Stimulated activated CD8-positive, alpha-beta memory T cell treated with anti-CD3 and anti-CD28 coated beads, Interleukin-2, amount 100 ng/mL, for 1 hour (primary cell): Measurements from ENCODE around the gene PTPN4.

Source experiments
- DNase-seq, 2 donors: peaks; one replicate each; pipeline ENCODE4 v3.0.0-alpha.2; 2020; ENCODE audit warnings: low read depth in 2 of 2

The PTPN4 gene

GRCh38 chr2:119808516-119809147 is 48.9 kb downstream of the PTPN4 start:
- no peak for DNase-seq

GRCh38 chr2:119809339-119810048 is 49.8 kb downstream of the PTPN4 start:
- DNase-seq = no peak

GRCh38 chr2:119810049-119810630 is 50.4 kb downstream of the PTPN4 start:
- DNase-seq = no peak

GRCh38 chr2:119814216-119814615 is 54.5 kb downstream of the PTPN4 start:
- DNase-seq = no peak

- DNase-seq = no peak
Measured at GRCh38 chr2:119818792-119819191, 59.1 kb downstream of the PTPN4 start.

GRCh38 chr2:119819846-119820245 is 60.1 kb downstream of the PTPN4 start:
- DNase-seq = no peak

GRCh38 chr2:119820275-119820674 is 60.6 kb downstream of the PTPN4 start:
- DNase-seq = no peak

- DNase-seq = no peak
Measured at GRCh38 chr2:119821266-119821665, 61.5 kb downstream of the PTPN4 start.

- no peak for DNase-seq
Measured at GRCh38 chr2:119823734-119824334, 64.1 kb downstream of the PTPN4 start.

GRCh38 chr2:119826370-119826961 is 66.7 kb downstream of the PTPN4 start:
- DNase-seq = peak; percentile 5 to 8

GRCh38 chr2:119827866-119828507 is 68.3 kb downstream of the PTPN4 start:
- DNase-seq = no peak

- no peak for DNase-seq
Measured at GRCh38 chr2:119836455-119837142, 76.9 kb downstream of the PTPN4 start.

GRCh38 chr2:119837350-119837749 is 77.6 kb downstream of the PTPN4 start:
- DNase-seq = no peak

GRCh38 chr2:119837759-119838158 is 78.0 kb downstream of the PTPN4 start:
- no peak for DNase-seq

GRCh38 chr2:119838179-119838578 is 78.5 kb downstream of the PTPN4 start:
- DNase-seq = no peak

GRCh38 chr2:119841550-119841949 is 81.8 kb downstream of the PTPN4 start:
- DNase-seq = no peak

- no peak for DNase-seq
Measured at GRCh38 chr2:119846021-119846420, 86.3 kb downstream of the PTPN4 start.

- DNase-seq = no peak
Measured at GRCh38 chr2:119849838-119850565, 90.3 kb downstream of the PTPN4 start.

GRCh38 chr2:119852214-119852613 is 92.5 kb downstream of the PTPN4 start:
- DNase-seq = no peak

- no peak for DNase-seq
Measured at GRCh38 chr2:119853777-119854399, 94.2 kb downstream of the PTPN4 start.
